ENCODE measurements around the gene EMILIN1. TPM values are rescaled to one million over a fixed set of nuclear protein-coding genes. Genes with fewer than 3 reads are reported as not detected.

EMILIN1 gene
- total and polyA plus RNA-seq, 9 donors, result 8.6 to 321 (median 183) TPM

DNA sequence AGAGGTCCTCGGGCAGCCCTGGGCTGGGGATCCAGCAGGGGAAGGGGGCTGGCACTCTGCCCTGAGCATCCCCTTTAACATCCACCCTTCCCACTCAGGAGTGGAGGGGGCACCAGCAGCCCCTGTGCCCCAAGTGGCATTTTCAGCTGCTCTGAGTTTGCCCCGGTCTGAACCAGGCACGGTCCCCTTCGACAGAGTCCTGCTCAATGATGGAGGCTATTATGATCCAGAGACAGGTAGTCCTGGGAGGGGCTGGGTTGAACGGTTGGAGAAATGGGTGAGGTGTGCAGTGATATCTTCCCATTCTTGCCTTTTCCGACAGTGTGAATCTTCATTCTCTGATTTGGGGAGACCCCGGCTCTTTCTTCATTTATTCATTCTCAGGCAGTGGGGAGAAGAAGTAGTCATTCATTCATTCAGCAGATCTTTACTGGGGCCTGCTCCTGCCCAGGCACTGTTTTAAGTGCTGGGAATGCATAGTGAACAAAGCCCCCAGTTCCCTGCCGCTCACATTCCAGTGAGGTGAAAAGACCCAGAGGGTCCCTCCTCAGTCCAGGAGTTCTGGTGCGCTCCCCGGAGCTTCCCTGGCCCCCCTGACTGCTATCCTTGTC lies 6.8 kb downstream of the EMILIN1 start:
- H3K4me3 ChIP-seq, result peak overlapping the region; percentile 61
- TF ChIP-seq, protein P1, sequence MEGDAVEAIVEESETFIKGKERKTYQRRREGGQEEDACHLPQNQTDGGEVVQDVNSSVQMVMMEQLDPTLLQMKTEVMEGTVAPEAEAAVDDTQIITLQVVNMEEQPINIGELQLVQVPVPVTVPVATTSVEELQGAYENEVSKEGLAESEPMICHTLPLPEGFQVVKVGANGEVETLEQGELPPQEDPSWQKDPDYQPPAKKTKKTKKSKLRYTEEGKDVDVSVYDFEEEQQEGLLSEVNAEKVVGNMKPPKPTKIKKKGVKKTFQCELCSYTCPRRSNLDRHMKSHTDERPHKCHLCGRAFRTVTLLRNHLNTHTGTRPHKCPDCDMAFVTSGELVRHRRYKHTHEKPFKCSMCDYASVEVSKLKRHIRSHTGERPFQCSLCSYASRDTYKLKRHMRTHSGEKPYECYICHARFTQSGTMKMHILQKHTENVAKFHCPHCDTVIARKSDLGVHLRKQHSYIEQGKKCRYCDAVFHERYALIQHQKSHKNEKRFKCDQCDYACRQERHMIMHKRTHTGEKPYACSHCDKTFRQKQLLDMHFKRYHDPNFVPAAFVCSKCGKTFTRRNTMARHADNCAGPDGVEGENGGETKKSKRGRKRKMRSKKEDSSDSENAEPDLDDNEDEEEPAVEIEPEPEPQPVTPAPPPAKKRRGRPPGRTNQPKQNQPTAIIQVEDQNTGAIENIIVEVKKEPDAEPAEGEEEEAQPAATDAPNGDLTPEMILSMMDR (IDR thresholded peaks at IDR 0.05), result no peak
- TF ChIP-seq POLR2A (IDR thresholded peaks at IDR 0.05) (no peak), EP300 (IDR thresholded peaks at IDR 0.05) (no peak)
- H3K9me3 ChIP-seq, result no peaks in the 10 kb centered on the region
- peak overlapping the region in 1 of 2 donors; percentile 70 for H3K27ac ChIP-seq
- WGBS, 3 donors, result 47 to 56% (median 50%) methylated on average over 10 of the region's 10 CpGs
- H3K27me3 ChIP-seq, result no peaks in the 10 kb centered on the region
- H3K4me1 ChIP-seq (ENCODE audit: insufficient read depth), result peaks cover 14% of the 10 kb centered on the region
- intact Hi-C loops (cut with DNase I), result loop anchor here (5.0 to 10.0 kb wide), 4 partner anchors 33 to 110 kb away; partner anchors contain the start of genes AGBL5 (in 2 of the 4), MAPRE3 (in 2 of the 4) and TMEM214 (in 2 of the 4)
- DNase-seq, result peak in 1 of 5 donors; percentile 58
- H3K36me3 ChIP-seq, result no peaks in the 10 kb centered on the region

DNA sequence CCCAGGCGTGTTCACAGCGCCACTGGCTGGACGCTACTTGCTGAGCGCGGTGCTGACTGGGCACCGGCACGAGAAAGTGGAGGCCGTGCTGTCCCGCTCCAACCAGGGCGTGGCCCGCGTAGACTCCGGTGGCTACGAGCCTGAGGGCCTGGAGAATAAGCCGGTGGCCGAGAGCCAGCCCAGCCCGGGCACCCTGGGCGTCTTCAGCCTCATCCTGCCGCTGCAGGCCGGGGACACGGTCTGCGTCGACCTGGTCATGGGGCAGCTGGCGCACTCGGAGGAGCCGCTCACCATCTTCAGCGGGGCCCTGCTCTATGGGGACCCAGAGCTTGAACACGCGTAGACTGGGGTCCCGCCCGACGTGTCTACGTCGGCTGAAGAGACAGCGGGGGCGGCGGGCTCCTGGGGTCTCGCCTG lies 7.3 kb downstream of the EMILIN1 start:
- Histone ChIP-seq H3K4me1 (ENCODE audit: insufficient read depth) (peaks cover 9% of the 10 kb centered on the region), H3K36me3 (no peaks in the 10 kb centered on the region), H3K4me3 (peak overlapping the region; percentile 61), H3K9me3 (no peaks in the 10 kb centered on the region), H3K27me3 (no peaks in the 10 kb centered on the region), H3K27ac (peak overlapping the region; percentile 59 to 70)
- intact Hi-C loops (cut with DNase I), result loop anchor here (2.0 to 10.0 kb wide), 5 partner anchors 33 to 123 kb away; partner anchors contain the start of genes AGBL5 (in 2 of the 4), MAPRE3 (in 2 of the 4) and TMEM214 (in 2 of the 4)
- WGBS, 3 donors, result 4 to 10% (median 6%) methylated on average over 8 to 38 of the region's 38 CpGs
- DNase-seq, result peak; percentile 78 to 84 (median 78)
- TF ChIP-seq EP300 (IDR thresholded peaks at IDR 0.05), result no peak
- TF ChIP-seq, protein P1 (IDR thresholded peaks at IDR 0.05), result peak in 1 of 3 donors; percentile 41
- TF ChIP-seq POLR2A (IDR thresholded peaks at IDR 0.05), result no peak

DNA sequence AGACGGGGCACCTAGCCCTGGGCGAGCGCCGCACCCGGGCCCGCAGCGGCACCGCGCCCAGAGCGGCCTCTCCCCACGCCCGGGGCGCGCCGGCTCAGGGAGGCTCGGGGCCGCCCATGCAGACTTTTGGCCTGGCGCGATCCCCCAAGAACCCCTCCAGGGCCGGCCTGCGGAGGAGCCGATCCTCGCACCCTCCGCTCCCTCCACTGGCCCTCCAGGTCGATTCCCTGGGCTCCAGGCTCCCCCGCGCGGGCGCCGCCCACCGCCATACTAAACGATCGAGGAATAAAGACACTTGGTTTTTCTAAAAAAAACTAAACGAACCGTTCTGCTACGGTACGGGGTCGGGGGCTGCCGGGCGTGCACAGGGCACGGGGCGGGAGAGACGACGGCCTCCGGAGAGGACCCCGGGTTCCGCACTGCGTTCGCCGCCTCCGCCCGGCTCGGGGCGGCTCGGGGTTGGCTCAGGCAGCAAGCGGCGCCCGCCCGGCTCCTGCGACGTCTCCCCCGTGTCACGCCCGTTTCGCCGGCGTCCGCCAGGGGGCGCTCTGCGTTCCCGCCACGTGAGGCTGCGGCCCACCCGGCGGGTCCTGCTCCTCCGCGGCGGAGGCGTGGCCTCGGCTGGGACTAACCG lies 7.8 kb downstream of the EMILIN1 start:
- 1% methylated on average over 44 to 81 of the region's 81 CpGs for WGBS, 3 donors
- Histone ChIP-seq H3K9me3 (no peaks in the 10 kb centered on the region), H3K36me3 (no peaks in the 10 kb centered on the region), H3K27ac (peak overlapping the region; percentile 59 to 70), H3K27me3 (no peaks in the 10 kb centered on the region), H3K4me1 (ENCODE audit: insufficient read depth) (peaks cover 8% of the 10 kb centered on the region), H3K4me3 (peak overlapping the region; percentile 61)
- peak; percentile 93 to 98 (median 95) for DNase-seq
- TF ChIP-seq POLR2A (IDR thresholded peaks at IDR 0.05) (peak; percentile 43), EP300 (IDR thresholded peaks at IDR 0.05) (no peak)
- TF ChIP-seq, protein P1 (IDR thresholded peaks at IDR 0.05), result peak; percentile 73 to 97 (median 97)
- intact Hi-C loops (cut with DNase I), result loop anchor here (2.0 to 10.0 kb wide), 5 partner anchors 34 to 123 kb away; partner anchors contain the start of genes AGBL5 (in 2 of the 4), MAPRE3 (in 2 of the 4) and TMEM214 (in 2 of the 4)

DNA sequence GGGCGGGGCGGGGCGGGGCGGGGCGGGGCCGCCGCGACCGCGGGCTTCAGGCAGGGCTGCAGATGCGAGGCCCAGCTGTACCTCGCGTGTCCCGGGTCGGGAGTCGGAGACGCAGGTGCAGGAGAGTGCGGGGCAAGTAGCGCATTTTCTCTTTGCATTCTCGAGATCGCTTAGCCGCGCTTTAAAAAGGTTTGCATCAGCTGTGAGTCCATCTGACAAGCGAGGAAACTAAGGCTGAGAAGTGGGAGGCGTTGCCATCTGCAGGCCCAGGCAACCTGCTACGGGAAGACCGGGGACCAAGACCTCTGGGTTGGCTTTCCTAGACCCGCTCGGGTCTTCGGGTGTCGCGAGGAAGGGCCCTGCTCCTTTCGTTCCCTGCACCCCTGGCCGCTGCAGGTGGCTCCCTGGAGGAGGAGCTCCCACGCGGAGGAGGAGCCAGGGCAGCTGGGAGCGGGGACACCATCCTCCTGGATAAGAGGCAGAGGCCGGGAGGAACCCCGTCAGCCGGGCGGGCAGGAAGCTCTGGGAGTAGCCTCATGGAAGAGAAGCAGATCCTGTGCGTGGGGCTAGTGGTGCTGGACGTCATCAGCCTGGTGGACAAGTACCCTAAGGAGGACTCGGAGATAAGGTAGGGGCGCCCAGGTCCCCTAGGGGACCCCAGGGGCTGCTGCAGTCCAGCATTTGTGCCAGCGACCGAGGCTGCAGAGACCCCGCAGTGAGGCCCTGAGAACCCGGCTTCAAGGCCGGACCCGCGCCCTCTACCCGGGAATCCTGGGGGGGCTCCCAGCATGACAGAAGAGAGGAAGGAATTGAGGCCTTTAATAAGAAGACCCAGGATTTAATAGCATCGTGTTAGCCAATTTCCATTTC lies 8.5 kb downstream of the EMILIN1 start, which contains the start of gene KHK:
Gene KHK (plus strand): TSS at position 49 of the 870 bp plus-strand sequence. CDS start 488 bp downstream, at position 537.
- no peaks in the 10 kb centered on the region for H3K9me3 ChIP-seq
- WGBS, 3 donors, result 11 to 12% (median 11%) methylated on average over 42 to 54 of the region's 54 CpGs
- peaks cover 3% of the 10 kb centered on the region for H3K4me1 ChIP-seq (ENCODE audit: insufficient read depth)
- H3K36me3 ChIP-seq, result no peaks in the 10 kb centered on the region
- intact Hi-C loops (cut with DNase I), result loop anchor here (2.0 to 10.0 kb wide), 5 partner anchors 35 to 124 kb away; partner anchors contain the start of genes AGBL5 (in 2 of the 4), MAPRE3 (in 2 of the 4) and TMEM214 (in 2 of the 4)
- peak within 1 kb of the TSS; percentile 59 to 70 for H3K27ac ChIP-seq
- H3K27me3 ChIP-seq, result no peaks in the 10 kb centered on the region
- TF ChIP-seq, protein P1 (IDR thresholded peaks at IDR 0.05), result no peak
- H3K4me3 ChIP-seq, result peak within 1 kb of the TSS; percentile 61
- peak; percentile 54 to 73 (median 67) for DNase-seq
